Upper lobe of right lung (tissue), 1 donor: ENCODE measurements around the gene CRYL1. TPM values are rescaled to one million over a fixed set of nuclear protein-coding genes. Genes with fewer than 3 reads are reported as not detected.
A peak's percentile ranks its signal among the peaks of the same experiment; 100 is the strongest.

ENCODE experiments used
- ATAC-seq: fragments of 200-7000 bp; cut with Tn5 transposase; one replicate; pipeline ENCODE4 v1.9.1; 2020; ENCODE audit warnings: mild to moderate bottlenecking, moderate library complexity
- DNase-seq: peaks from one replicate; pipeline ENCODE4 v3.0.0-alpha.2; 2020
- H3K27ac ChIP-seq: fragments of 200-600 bp; one replicate; pipeline ENCODE4 v1.8.0; 2022
- H3K27me3 ChIP-seq: fragments of 200-600 bp; one replicate; pipeline ENCODE4 v1.8.0; 2022; ENCODE audit warnings: mild to moderate bottlenecking
- H3K36me3 ChIP-seq: fragments of 200-600 bp; one replicate; pipeline ENCODE4 v1.8.0; 2022
- H3K4me1 ChIP-seq: fragments of 200-600 bp; one replicate; pipeline ENCODE4 v1.8.0; 2022
- H3K4me3 ChIP-seq: fragments of 200-600 bp; one replicate; pipeline ENCODE4 v1.8.0; 2022; ENCODE audit warnings: mild to moderate bottlenecking
- H3K9me3 ChIP-seq: fragments of 200-600 bp; one replicate; pipeline ENCODE4 v1.8.0; 2022
- intact Hi-C: fragments of 100-400 bp; cut with DNase I; formaldehyde crosslinking; loops from one replicate; pipeline ENCODE4 v1.11.0; 2022
- total RNA-seq: library from RNA; stranded (reverse); fragmentation: NEBNext Ultra II Directional; extraction: Animal tissue kit (Norgen Biotek cat#: 25700); gene quantifications from one replicate; pipeline ENCODE4 v1.2.1, GENCODE V29; 2021
- TF ChIP-seq, protein P1 (sequence below): fragments of 200-600 bp; IDR thresholded peaks from one replicate; pipeline ENCODE4 v1.8.0; 2022; ENCODE audit warnings: antibody characterized with exemption
- donor health status: DM: no; HTN: yes; CAD: no; lungs with severe emphysema.

The CRYL1 gene
- total RNA-seq, 1 donor from 2014 or later = 28.5 TPM

DNA sequence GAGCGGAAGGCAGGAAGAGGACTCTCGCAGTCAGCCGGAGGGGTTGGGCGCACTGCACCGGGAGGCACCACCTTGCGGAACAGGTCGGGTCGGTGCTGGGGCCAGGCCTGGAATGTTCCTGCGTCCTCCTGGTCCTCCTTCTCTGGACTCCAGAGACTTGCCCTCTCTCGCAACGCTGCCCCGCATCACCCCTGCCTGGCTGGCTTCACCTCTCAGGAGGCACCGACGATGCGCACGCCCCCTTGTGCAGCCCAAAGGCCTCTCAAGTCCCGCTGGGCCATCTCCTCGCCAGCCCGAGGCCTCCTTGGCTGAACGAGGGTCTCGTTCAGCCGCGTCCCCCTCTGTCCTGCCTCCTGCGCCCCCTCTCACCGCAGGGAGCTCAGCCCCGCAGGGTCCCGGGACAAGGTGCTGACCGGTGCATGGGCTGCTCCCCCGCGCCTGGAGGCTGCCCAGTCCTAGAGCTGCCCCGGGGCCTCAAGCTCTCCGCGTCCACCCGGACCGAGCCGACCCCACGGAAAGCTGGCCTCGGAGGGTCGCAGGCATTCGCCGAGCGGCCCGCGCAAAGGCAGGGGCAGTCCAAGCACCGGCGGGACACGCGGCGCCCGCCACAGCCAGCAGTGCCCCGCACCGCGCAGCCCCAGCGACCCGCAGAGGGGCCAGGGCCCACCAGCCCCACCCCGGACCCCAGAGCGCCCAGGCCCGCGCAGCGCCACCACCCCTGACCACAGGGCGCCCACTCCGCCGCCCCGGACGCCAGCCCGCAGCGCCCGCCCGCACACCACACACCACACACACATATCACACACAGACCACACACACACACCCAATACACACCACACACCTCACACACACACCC is 133.8 kb downstream of the CRYL1 start:
- Histone ChIP-seq H3K9me3 (no peaks in the 10 kb centered on the region), H3K27me3 (no peaks in the 10 kb centered on the region), H3K36me3 (no peaks in the 10 kb centered on the region), H3K27ac (no peak overlapping the region), H3K4me3 (no peak overlapping the region), H3K4me1 (peaks cover 7% of the 10 kb centered on the region)
- TF ChIP-seq, protein P1, sequence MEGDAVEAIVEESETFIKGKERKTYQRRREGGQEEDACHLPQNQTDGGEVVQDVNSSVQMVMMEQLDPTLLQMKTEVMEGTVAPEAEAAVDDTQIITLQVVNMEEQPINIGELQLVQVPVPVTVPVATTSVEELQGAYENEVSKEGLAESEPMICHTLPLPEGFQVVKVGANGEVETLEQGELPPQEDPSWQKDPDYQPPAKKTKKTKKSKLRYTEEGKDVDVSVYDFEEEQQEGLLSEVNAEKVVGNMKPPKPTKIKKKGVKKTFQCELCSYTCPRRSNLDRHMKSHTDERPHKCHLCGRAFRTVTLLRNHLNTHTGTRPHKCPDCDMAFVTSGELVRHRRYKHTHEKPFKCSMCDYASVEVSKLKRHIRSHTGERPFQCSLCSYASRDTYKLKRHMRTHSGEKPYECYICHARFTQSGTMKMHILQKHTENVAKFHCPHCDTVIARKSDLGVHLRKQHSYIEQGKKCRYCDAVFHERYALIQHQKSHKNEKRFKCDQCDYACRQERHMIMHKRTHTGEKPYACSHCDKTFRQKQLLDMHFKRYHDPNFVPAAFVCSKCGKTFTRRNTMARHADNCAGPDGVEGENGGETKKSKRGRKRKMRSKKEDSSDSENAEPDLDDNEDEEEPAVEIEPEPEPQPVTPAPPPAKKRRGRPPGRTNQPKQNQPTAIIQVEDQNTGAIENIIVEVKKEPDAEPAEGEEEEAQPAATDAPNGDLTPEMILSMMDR = no peak
- intact Hi-C loops = no loop called here
- DNase-seq (no peak), ATAC-seq (peak; percentile 43)

DNA sequence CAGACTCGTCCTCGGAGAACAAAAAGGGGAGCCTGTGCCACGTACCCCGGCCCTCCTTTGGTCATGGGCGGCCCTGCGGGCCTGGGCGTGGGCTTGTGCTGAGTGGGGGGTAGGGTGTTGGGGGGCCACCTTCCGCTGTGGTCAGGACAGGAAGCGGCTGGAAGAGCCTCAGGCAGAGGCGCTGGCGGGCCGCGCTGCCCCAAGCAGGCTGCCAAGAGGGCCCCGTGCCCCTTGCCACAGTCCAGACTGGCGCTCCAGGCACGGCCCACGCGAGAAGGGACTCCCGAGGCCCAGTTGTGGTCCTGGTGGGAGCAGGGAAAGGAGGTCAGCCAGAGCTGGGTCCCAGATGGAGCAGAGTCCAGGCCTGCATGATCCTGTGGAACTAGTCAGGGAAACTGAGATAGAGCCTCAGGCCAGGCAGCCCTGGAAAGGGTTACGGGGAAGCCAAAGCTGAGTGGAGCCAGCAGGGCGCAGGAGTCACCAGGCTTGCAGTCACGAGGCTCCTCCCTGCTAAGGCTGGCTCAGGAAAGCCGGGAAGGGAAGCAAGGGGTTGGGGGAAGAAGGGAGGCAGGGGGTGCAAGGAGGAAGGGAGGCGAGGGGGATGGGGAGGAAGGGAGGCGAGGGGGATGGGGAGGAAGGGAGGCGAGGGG is 135.0 kb downstream of the CRYL1 start:
- TF ChIP-seq, protein P1 = no peak
- no peaks in the 10 kb centered on the region for H3K36me3 ChIP-seq
- H3K4me1 ChIP-seq = peaks cover 7% of the 10 kb centered on the region
- H3K27ac ChIP-seq = no peak overlapping the region
- ATAC-seq (no peak), DNase-seq (no peak)
- intact Hi-C loops = no loop called here
- H3K4me3 ChIP-seq = no peak overlapping the region
- H3K27me3 ChIP-seq = no peaks in the 10 kb centered on the region
- no peaks in the 10 kb centered on the region for H3K9me3 ChIP-seq

DNA sequence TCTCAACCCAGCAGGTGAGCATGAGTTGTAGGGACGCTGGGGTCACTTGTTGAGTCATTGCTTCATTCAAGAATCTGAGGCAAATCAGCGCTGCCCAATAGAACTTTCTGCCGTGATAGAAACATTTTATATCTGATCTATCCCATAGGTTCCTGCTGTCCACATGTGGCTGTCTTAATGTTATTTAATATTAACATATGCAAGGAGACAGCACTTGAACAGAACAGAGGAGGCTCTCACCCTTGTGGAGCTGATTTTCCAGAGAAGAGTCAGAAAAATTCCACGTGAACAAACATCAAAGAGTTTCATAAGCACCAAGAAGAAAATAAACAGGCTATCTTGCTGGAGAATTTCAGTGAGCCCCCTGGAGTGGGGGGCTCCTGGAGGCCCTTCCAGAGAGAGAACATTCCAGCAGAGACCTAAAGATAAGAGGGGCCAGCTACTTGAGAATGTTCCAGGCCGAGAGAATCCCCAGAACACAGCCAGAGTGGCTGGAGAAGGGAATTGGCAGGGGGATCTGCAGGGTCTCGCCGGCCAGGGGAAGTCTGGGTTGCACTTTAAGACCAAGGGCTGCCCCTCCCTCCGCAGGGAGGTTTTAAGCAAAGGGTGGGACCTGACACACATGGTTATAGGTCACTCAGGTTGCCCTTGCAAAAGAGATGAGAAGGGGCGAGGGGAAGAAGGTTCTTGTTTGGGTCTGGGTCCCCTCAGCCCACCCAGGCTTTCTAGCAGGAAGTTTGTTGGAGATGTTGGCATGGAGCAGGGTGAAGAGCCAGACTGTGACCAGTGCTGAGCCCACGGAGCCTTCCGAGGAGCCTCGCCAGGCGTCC is 135.7 kb downstream of the CRYL1 start:
- Histone ChIP-seq H3K27ac (no peak overlapping the region), H3K4me1 (peaks cover 7% of the 10 kb centered on the region), H3K27me3 (no peaks in the 10 kb centered on the region), H3K9me3 (no peaks in the 10 kb centered on the region), H3K36me3 (no peaks in the 10 kb centered on the region), H3K4me3 (no peak overlapping the region)
- DNase-seq (no peak), ATAC-seq (no peak)
- TF ChIP-seq, protein P1 = no peak
- intact Hi-C loops = no loop called here

DNA sequence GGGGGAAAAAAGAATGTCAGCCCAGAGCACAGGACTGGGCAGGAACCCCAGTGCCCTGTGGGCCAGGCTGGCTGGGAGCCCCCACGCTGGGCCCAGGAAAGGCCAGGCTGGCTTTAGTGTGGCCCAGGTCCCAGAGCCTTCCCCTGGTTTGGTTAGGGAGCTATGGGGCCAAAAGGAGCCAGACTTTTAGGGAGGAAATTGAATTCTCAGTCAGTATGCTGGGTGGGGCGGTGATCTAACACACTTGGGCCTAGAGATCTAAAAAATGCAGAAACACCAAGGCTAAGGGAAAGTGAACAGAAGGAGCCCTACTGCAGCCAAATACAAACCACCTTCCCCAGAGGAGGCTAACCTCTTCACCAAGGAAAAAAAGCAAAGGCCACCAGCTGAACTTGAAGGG is 137.5 kb downstream of the CRYL1 start:
- Histone ChIP-seq H3K4me3 (no peak overlapping the region), H3K36me3 (no peaks in the 10 kb centered on the region), H3K9me3 (no peaks in the 10 kb centered on the region), H3K27ac (no peak overlapping the region), H3K4me1 (peaks cover 7% of the 10 kb centered on the region), H3K27me3 (no peaks in the 10 kb centered on the region)
- DNase-seq (no peak), ATAC-seq (no peak)
- TF ChIP-seq, protein P1 = no peak
- intact Hi-C loops = no loop called here

DNA sequence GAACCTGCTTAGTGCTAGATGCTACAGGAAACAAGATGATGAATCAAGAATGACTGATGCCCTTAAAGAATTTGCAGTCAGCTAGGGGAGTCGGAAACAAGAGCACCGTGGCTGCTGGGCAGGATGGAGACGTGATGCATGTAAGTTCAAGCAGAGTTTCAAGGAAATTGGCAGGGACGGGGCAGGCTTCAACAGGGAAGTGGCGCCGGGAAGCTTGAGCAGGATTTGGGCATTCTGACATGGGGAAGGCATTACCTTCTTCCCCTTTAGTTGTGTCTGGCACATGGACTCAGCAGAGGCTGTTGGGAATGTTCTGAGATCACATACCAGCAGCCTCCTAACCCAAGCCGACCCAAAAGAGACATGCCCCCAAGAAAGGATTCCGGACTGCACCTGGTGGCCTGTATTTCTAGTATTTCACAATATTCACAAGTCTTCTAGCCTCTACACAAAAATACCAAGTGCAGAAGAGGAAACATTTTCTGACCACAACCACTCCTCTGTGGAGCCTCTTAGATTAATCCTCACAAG is 138.2 kb downstream of the CRYL1 start:
- DNase-seq = no peak

More for the DNA sequence above, 138.2 kb downstream of the CRYL1 start:
- intact Hi-C loops = no loop called here
- H3K27ac ChIP-seq = no peak overlapping the region
- ATAC-seq = peak; percentile 9
- H3K4me1 ChIP-seq = peaks cover 7% of the 10 kb centered on the region
- H3K9me3 ChIP-seq = no peaks in the 10 kb centered on the region
- no peaks in the 10 kb centered on the region for H3K27me3 ChIP-seq
- TF ChIP-seq, protein P1 = no peak
- no peaks in the 10 kb centered on the region for H3K36me3 ChIP-seq
- no peak overlapping the region for H3K4me3 ChIP-seq
